HepG2 (cell line): Measurements from ENCODE around the gene PDGFD. TPM values are rescaled to one million over a fixed set of nuclear protein-coding genes. Genes with fewer than 3 reads are reported as not detected.

Source experiments
- AGO1 ChIP-seq: fragments of 200-400 bp; formaldehyde crosslinking; IDR thresholded peaks from 2 replicates; pipeline ENCODE4 v1.6.1; 2017; ENCODE audit warnings: mild to moderate bottlenecking, low read depth, low read length, moderate library complexity; ENCODE audit not compliant: poor library complexity, severe bottlenecking
- ARID5B ChIP-seq: IDR thresholded peaks from 2 replicates; pipeline ENCODE4 v1.4.0; 2020; ENCODE audit warnings: mild to moderate bottlenecking, missing genetic modification reagents
- DRAP1 ChIP-seq: IDR thresholded peaks from 2 replicates; pipeline ENCODE4 v1.6.1; 2016; ENCODE audit warnings: missing genetic modification reagents, missing compliant biosample characterization
- FIP1L1 ChIP-seq: fragments of 200-400 bp; formaldehyde crosslinking; IDR thresholded peaks from 2 replicates; pipeline ENCODE4 v1.6.1; 2018; ENCODE audit warnings: low read depth, mild to moderate bottlenecking, low read length, moderate library complexity, borderline replicate concordance; ENCODE audit not compliant: insufficient read depth
- HBP1 ChIP-seq: IDR thresholded peaks from 2 replicates; pipeline ENCODE4 v1.6.1; 2016; ENCODE audit warnings: low read depth, control low read depth
- HHEX ChIP-seq: IDR thresholded peaks from 2 replicates; pipeline ENCODE4 v1.6.1; 2016; ENCODE audit warnings: control low read depth
- KLF6 ChIP-seq: IDR thresholded peaks from 2 replicates; pipeline ENCODE4 v1.8.0; 2016; ENCODE audit warnings: missing biosample characterization, missing genetic modification reagents
- LBX2 ChIP-seq: sonication (generic); formaldehyde crosslinking; IDR thresholded peaks from 2 replicates; pipeline ENCODE4 v1.5.0; 2020; ENCODE audit warnings: missing genetic modification reagents, mild to moderate bottlenecking, borderline replicate concordance
- MAFG ChIP-seq: sonication (generic); formaldehyde crosslinking; IDR thresholded peaks from 2 replicates; pipeline ENCODE4 v1.5.1; 2020; ENCODE audit warnings: mild to moderate bottlenecking, missing genetic modification reagents
- MYNN ChIP-seq: sonication (generic); formaldehyde crosslinking; IDR thresholded peaks from 2 replicates; pipeline ENCODE4 v1.4.0; 2020; ENCODE audit warnings: mild to moderate bottlenecking, low read depth, missing genetic modification reagents
- RAD21 ChIP-seq: fragments of 450-650 bp; formaldehyde crosslinking; IDR thresholded peaks from 2 replicates; pipeline ENCODE4 v1.5.0; 2020; ENCODE audit warnings: mild to moderate bottlenecking
- SMAD3 ChIP-seq: sonication (generic); formaldehyde crosslinking; IDR thresholded peaks from 2 replicates; pipeline ENCODE4 v1.4.0; 2020; ENCODE audit warnings: missing genetic modification reagents
- SNAPC5 ChIP-seq: sonication (generic); formaldehyde crosslinking; IDR thresholded peaks from 2 replicates; pipeline ENCODE4 v1.8.1; 2023; ENCODE audit warnings: mild to moderate bottlenecking, missing genetic modification reagents, borderline replicate concordance
- TEAD3 ChIP-seq: optimal IDR thresholded peaks from 2 replicates; pipeline ENCODE3; 2016; ENCODE audit warnings: borderline replicate concordance
- ZBTB1 ChIP-seq: sonication (generic); formaldehyde crosslinking; IDR thresholded peaks from 2 replicates; pipeline ENCODE4 v1.4.0; 2020; ENCODE audit warnings: missing genetic modification reagents, borderline replicate concordance
- ZFAT ChIP-seq: sonication (generic); formaldehyde crosslinking; conservative IDR thresholded peaks from 2 replicates; pipeline ENCODE4 v1.8.1; 2023; ENCODE audit warnings: missing genetic modification reagents, inconsistent platforms
- ZNF143 ChIP-seq: sonication (generic); formaldehyde crosslinking; IDR thresholded peaks from 2 replicates; pipeline ENCODE4 v1.4.0; 2020; ENCODE audit warnings: missing genetic modification reagents
- ZNF33B ChIP-seq: sonication (generic); formaldehyde crosslinking; IDR thresholded peaks from 2 replicates; pipeline ENCODE4 v1.5.1; 2020; ENCODE audit warnings: mild to moderate bottlenecking, missing genetic modification reagents
- ZNF616 ChIP-seq: sonication (generic); formaldehyde crosslinking; IDR thresholded peaks from 2 replicates; pipeline ENCODE4 v1.5.0; 2020; ENCODE audit warnings: low read depth, mild to moderate bottlenecking, missing genetic modification reagents
- ZNF652 ChIP-seq: IDR thresholded peaks from 2 replicates; pipeline ENCODE4 v1.6.1; 2016; ENCODE audit warnings: low read depth, borderline replicate concordance
- ZNF720 ChIP-seq: sonication (generic); formaldehyde crosslinking; IDR thresholded peaks from 2 replicates; pipeline ENCODE4 v1.4.0; 2020; ENCODE audit warnings: missing genetic modification reagents
- ZNF775 ChIP-seq: sonication (generic); formaldehyde crosslinking; IDR thresholded peaks from 2 replicates; pipeline ENCODE4 v1.4.0; 2020; ENCODE audit warnings: missing genetic modification reagents, mild to moderate bottlenecking, moderate library complexity, borderline replicate concordance
- ZNF816 ChIP-seq: sonication (generic); formaldehyde crosslinking; IDR thresholded peaks from 2 replicates; pipeline ENCODE4 v1.8.0; 2022; ENCODE audit warnings: missing genetic modification reagents, mild to moderate bottlenecking, borderline replicate concordance
- ZSCAN21 ChIP-seq: sonication (generic); formaldehyde crosslinking; IDR thresholded peaks from 2 replicates; pipeline ENCODE4 v1.8.0; 2022; ENCODE audit warnings: mild to moderate bottlenecking, missing genetic modification reagents, moderate library complexity, borderline replicate concordance
- polyA plus RNA-seq, 8 experiments: library from polyadenylated mRNA; depleted of rRNA in 3 of 8; stranded (reverse) in 7 of 8; unstranded in 1 of 8; fragments of >200 nt; fragmentation: Illumina TruSeq in 4 of 8; extraction: Trizol in 4 of 8; gene quantifications; 2 replicates each; pipeline versions ENCODE4 v1.2.1 to v1.2.3, GENCODE V29; 2011 to 2016; ENCODE audit warnings: low read depth in 4 of 8, missing spikeins in 1 of 8, mixed read lengths in 1 of 8; ENCODE audit not compliant: insufficient read depth in 1 of 8
- total RNA-seq, 5 experiments: library from RNA; depleted of rRNA; stranded (reverse); fragments of >200 nt; fragmentation: Illumina TruSeq; extraction: Trizol; gene quantifications; 2 replicates each; pipeline ENCODE4 v1.2.3, GENCODE V29; 2016; ENCODE audit warnings: low read depth in 1 of 5

Gene PDGFD
- total and polyA plus RNA-seq, 2 of the 13 experiments (the other 11 are each of a cell fraction or from before 2014, with no cell fraction given), result 0.09 to 0.29 TPM

- TF ChIP-seq ARID5B (CRISPR knock-in tag) (0 out of 2 replicates have a peak, but pooled peaks have one; percentile 17), KLF6 (CRISPR knock-in tag) (no peak), ZSCAN21 (no peak), FIP1L1 (no peak), ZNF652 (CRISPR knock-in tag) (no peak), SMAD3 (CRISPR knock-in tag) (no peak), HBP1 (CRISPR knock-in tag) (no peak), MYNN (CRISPR knock-in tag) (no peak), DRAP1 (CRISPR knock-in tag) (no peak), TEAD3 (CRISPR knock-in tag) (no peak), ZNF816 (CRISPR knock-in tag) (no peak), MAFG (CRISPR knock-in tag) (no peak), ZNF33B (CRISPR knock-in tag) (no peak), ZNF143 (no peak; the same call in 1 of the 2 replicates), SNAPC5 (CRISPR knock-in tag) (no peak), ZNF775 (CRISPR knock-in tag) (no peak), ZFAT (no peak), ZNF720 (CRISPR knock-in tag) (no peak), AGO1 (no peak), RAD21 (CRISPR knock-in tag) (peak; percentile 38; the same call in 1 of the 2 replicates), ZBTB1 (CRISPR knock-in tag) (no peak), ZNF616 (CRISPR knock-in tag) (no peak), HHEX (CRISPR knock-in tag) (no peak), LBX2 (CRISPR knock-in tag) (no peak)
These were observed at the start of gene PDGFD (continued) for GRCh38 chr11:104164028-104164520.
